Measurements from ENCODE around the gene VIPR2.

- TF ChIP-seq REST (IDR thresholded peaks at IDR 0.05; ENCODE audit: insufficient read depth in 1 of 2, low read depth in 2 of 2, low read length in 2 of 2) (no peak), POLR2AphosphoS5 (IDR thresholded peaks at IDR 0.05; ENCODE audit: low read depth, low read length) (no peak), SIN3A (IDR thresholded peaks at IDR 0.05; ENCODE audit: borderline replicate concordance, insufficient read depth, low read length) (no peak), TAF1 (IDR thresholded peaks at IDR 0.05; ENCODE audit: borderline replicate concordance, insufficient read depth, low read length) (no peak)
Measured at GRCh38 chr7:159004411-159004810, 140.3 kb downstream of the VIPR2 start.
